Muscle layer of duodenum (tissue), 2 donors: ENCODE data around the gene S100A5.
"Not testable (repeated sequence)": the region's sequence is repeated elsewhere in the genome, so short reads cannot be mapped to it uniquely, and the experiment has no call there.

Experiments used
- H3K27ac ChIP-seq: one replicate; pipeline ENCODE4 v1.7.0; 2013; ENCODE audit warnings: mild to moderate bottlenecking, low read length
- H3K27me3 ChIP-seq: one replicate; pipeline ENCODE4 v1.7.0; 2013; ENCODE audit warnings: low read depth, mild to moderate bottlenecking, control low read depth, low read length
- H3K36me3 ChIP-seq, 2 donors: one replicate each; pipeline ENCODE4 v1.7.0; 2013; ENCODE audit warnings: low read length in 2 of 2, control low read depth in 1 of 2, mild to moderate bottlenecking in 1 of 2; ENCODE audit not compliant: insufficient read depth in 2 of 2, control insufficient read depth in 1 of 2
- H3K4me1 ChIP-seq, 2 donors: one replicate each; pipeline ENCODE4 v1.7.0; 2013; ENCODE audit warnings: low read length in 2 of 2, mild to moderate bottlenecking in 2 of 2, control low read depth in 1 of 2, moderate library complexity in 1 of 2; ENCODE audit not compliant: insufficient read depth in 2 of 2, control insufficient read depth in 1 of 2
- H3K4me3 ChIP-seq, 2 donors: one replicate each; pipeline ENCODE4 v1.7.0; 2013; ENCODE audit warnings: low read length in 2 of 2, low read depth in 1 of 2, mild to moderate bottlenecking in 1 of 2
- H3K9me3 ChIP-seq, 2 donors: one replicate each; pipeline ENCODE4 v1.7.0; 2013; ENCODE audit warnings: low read length in 2 of 2, control low read depth in 1 of 2, mild to moderate bottlenecking in 1 of 2; ENCODE audit not compliant: control insufficient read depth in 1 of 2
- donor health status: healthy.

The S100A5 gene

DNA sequence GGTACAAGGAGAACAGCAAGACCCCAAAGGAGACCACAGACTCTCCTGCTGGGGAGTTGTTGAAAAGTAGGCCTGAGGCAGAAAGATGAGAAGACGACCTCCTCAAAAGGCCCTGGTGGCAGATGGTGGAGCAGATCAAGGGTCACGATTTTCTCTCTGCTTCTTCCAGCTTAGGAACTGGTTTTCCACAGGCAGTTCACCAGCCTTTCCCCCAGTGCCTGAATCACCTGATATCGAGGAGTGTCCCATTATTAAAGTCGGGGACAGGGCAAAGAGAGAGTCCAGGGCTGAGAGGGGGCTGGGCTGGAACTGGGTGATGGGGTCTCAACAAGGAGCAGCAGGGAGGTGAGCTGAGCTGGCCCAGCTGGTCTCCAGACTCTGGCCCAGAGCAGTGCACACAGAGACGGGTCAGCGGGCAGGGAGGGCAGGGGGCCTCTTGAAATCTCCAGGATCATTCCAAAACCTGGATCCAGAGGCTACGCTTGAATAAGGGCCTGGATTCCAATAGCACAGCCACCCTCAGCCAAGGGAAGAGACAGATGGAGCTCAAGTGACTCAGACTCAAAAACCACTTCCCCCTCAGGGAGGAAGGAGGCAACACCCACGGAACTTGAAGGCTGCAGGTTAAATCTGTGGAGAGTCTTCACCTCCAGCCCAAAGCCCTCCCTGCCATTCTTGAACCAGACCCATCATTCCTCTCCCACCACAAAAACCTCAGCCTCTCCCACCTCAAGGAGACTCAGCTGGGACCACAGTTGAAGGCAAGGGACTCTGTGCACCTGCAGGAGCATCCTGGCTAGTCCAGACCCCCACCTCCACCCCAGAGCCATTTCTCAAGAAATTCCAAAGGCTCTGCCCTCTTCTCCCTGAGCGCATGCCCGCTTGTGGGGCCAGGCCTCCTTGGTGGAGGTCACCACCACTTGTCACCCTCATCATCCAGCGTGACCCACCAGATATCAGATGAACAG lies at the start of gene S100A5:
S100A5 (minus strand) TSS at position 541 of the 968 bp plus-strand sequence. CDS start 743 bp downstream, outside the sequence.
- H3K36me3 ChIP-seq = no peaks in the 10 kb centered on the region
- peaks cover 30 to 42% of the 10 kb centered on the region in 2 donors for H3K4me1 ChIP-seq
- no peaks in the 10 kb centered on the region for H3K27me3 ChIP-seq
- no peak within 1 kb of the TSS for H3K27ac ChIP-seq
- no peak within 1 kb of the TSS for H3K4me3 ChIP-seq
- H3K9me3 ChIP-seq = no peaks in the 10 kb centered on the region

GRCh38 chr1:153588482-153588881 lies 47.7 kb upstream of the S100A5 start:
- Histone ChIP-seq H3K36me3 (no peaks in the 10 kb centered on the region), H3K27me3 (no peaks in the 10 kb centered on the region), H3K9me3 (no peaks in the 10 kb centered on the region), H3K4me3 (no peak overlapping the region), H3K4me1 (no peaks in the 10 kb centered on the region), H3K27ac (no peak overlapping the region)

DNA sequence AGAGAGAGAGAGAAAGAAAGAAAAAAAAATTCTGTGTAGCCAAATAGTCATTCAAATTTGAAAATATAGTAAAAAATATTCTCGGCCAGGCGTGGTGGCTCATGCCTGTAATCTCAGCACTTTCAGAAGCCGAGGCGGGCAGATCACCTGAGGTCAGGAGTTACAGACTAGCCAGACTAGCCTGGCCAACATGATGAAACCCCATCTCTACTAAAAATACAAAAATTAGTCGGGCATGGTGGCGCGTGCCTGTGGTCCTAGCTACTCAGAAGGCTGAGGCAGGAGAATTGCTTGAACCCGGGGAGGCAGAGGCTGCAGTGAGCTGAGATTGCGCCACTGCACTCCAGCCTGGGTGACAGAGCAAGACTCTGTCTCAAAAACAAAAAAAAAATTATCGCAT lies 47.3 kb upstream of the S100A5 start:
- H3K4me3 ChIP-seq, H3K27me3 ChIP-seq, H3K9me3 ChIP-seq, H3K36me3 ChIP-seq, H3K27ac ChIP-seq, H3K4me1 ChIP-seq: not testable (repeated sequence)

GRCh38 chr1:153587314-153587713 lies 46.6 kb upstream of the S100A5 start:
- Histone ChIP-seq H3K9me3 (no peaks in the 10 kb centered on the region), H3K27ac (no peak overlapping the region), H3K4me1 (no peaks in the 10 kb centered on the region), H3K36me3 (no peaks in the 10 kb centered on the region), H3K4me3 (no peak overlapping the region), H3K27me3 (no peaks in the 10 kb centered on the region)

DNA sequence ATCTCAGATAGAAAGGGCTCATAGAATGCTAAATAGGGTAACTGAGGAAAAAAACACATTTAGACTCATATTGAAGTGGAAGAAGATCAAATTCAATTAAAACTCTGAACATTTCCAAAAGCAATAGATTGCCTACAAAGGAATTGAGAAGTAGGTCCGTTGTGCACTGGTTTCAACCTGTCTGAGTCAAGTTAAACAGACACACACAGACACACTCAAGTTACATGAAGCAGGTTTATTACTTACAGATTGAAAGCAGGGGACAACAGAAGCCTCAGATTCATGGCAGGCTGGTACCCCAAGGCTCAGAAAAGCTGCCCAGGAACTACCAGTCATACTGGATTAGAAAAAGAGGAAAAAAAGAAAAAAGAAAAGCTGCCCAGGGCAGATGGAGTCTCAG lies 45.6 kb upstream of the S100A5 start:
- no peak overlapping the region for H3K27ac ChIP-seq
- no peak overlapping the region for H3K4me3 ChIP-seq
- no peaks in the 10 kb centered on the region for H3K9me3 ChIP-seq
- H3K36me3 ChIP-seq = no peaks in the 10 kb centered on the region
- H3K27me3 ChIP-seq = no peaks in the 10 kb centered on the region
- H3K4me1 ChIP-seq = no peaks in the 10 kb centered on the region

GRCh38 chr1:153585006-153585405 lies 44.3 kb upstream of the S100A5 start:
- H3K36me3 ChIP-seq = no peaks in the 10 kb centered on the region
- no peaks in the 10 kb centered on the region for H3K27me3 ChIP-seq
- H3K4me3 ChIP-seq = no peak overlapping the region
- no peaks in the 10 kb centered on the region for H3K4me1 ChIP-seq
- no peaks in the 10 kb centered on the region for H3K9me3 ChIP-seq
- no peak overlapping the region for H3K27ac ChIP-seq

GRCh38 chr1:153583976-153584375 lies 43.2 kb upstream of the S100A5 start:
- Histone ChIP-seq H3K36me3 (no peaks in the 10 kb centered on the region), H3K4me3 (no peak overlapping the region), H3K9me3 (no peaks in the 10 kb centered on the region), H3K27me3 (no peaks in the 10 kb centered on the region), H3K27ac (no peak overlapping the region), H3K4me1 (no peaks in the 10 kb centered on the region)

- not testable (repeated sequence) for H3K4me1 ChIP-seq, H3K27ac ChIP-seq, H3K36me3 ChIP-seq, H3K4me3 ChIP-seq, H3K27me3 ChIP-seq, H3K9me3 ChIP-seq
Observed at GRCh38 chr1:153583514-153583913, 42.8 kb upstream of the S100A5 start.

- not testable (repeated sequence) for H3K27me3 ChIP-seq, H3K4me1 ChIP-seq, H3K4me3 ChIP-seq, H3K9me3 ChIP-seq, H3K36me3 ChIP-seq, H3K27ac ChIP-seq
Observed at GRCh38 chr1:153582836-153583235, 42.1 kb upstream of the S100A5 start.

GRCh38 chr1:153578936-153579335 lies 38.2 kb upstream of the S100A5 start:
- no peaks in the 10 kb centered on the region for H3K27me3 ChIP-seq
- no peak overlapping the region for H3K27ac ChIP-seq
- no peaks in the 10 kb centered on the region for H3K36me3 ChIP-seq
- no peaks in the 10 kb centered on the region for H3K9me3 ChIP-seq
- H3K4me1 ChIP-seq = no peaks in the 10 kb centered on the region
- no peak overlapping the region for H3K4me3 ChIP-seq

DNA sequence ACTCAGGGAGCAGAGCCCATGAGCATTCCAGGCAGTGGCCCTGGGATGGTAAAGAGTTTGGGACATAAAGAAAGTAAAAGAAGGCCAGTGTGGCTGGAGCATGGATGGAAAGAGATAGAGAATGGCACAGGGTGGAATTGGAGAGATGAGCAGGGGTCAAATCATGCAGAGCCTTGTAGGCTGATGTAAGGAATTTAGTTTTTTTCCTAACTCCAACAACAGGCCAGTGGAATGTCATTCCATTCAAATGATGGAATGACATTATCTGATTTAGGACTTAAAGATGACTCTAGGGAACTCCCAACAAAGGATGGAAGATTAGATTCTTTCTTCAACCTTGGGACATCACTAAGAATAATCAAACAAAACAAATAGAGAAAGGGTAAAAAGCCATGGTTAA lies 37.8 kb upstream of the S100A5 start:
- Histone ChIP-seq H3K27ac (no peak overlapping the region), H3K27me3 (no peaks in the 10 kb centered on the region), H3K36me3 (no peaks in the 10 kb centered on the region)

DNA sequence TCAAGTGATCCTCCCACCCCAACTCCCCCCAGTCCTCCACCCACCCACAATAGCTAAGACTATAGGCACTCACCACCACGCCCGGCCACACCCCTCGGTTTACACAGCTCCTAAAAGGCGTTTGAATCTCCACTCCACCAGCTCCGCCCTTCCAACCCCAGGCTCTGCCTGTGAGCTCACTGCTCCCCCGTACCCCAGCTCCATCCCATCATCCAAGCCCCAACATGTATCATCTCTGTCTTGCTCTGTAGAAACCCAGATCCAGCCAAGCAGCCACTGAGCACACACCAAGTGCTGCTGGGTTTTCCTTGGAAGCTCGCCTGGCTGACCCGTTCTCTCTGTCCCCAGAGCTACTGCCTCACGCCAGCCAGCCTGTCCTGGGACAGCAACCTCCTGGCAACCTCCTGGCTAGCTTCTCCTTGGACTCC lies 36.9 kb upstream of the S100A5 start:
- Histone ChIP-seq H3K36me3 (no peaks in the 10 kb centered on the region), H3K4me3 (no peak overlapping the region), H3K9me3 (no peaks in the 10 kb centered on the region), H3K4me1 (peaks cover 4 to 8% of the 10 kb centered on the region in 2 donors), H3K27ac (no peak overlapping the region), H3K27me3 (no peaks in the 10 kb centered on the region)

More for the DNA sequence above, 37.8 kb upstream of the S100A5 start:
- Histone ChIP-seq H3K9me3 (no peaks in the 10 kb centered on the region), H3K4me3 (no peak overlapping the region), H3K4me1 (peaks cover 0 to under 1% of the 10 kb centered on the region in 2 donors)
